Measurements from ENCODE around the gene NELFB. TPM values are rescaled to one million over a fixed set of nuclear protein-coding genes. Genes with fewer than 3 reads are reported as not detected.

Gene NELFB
- total RNA-seq, 1 donor from 2014 or later, result 61.9 TPM

DNA sequence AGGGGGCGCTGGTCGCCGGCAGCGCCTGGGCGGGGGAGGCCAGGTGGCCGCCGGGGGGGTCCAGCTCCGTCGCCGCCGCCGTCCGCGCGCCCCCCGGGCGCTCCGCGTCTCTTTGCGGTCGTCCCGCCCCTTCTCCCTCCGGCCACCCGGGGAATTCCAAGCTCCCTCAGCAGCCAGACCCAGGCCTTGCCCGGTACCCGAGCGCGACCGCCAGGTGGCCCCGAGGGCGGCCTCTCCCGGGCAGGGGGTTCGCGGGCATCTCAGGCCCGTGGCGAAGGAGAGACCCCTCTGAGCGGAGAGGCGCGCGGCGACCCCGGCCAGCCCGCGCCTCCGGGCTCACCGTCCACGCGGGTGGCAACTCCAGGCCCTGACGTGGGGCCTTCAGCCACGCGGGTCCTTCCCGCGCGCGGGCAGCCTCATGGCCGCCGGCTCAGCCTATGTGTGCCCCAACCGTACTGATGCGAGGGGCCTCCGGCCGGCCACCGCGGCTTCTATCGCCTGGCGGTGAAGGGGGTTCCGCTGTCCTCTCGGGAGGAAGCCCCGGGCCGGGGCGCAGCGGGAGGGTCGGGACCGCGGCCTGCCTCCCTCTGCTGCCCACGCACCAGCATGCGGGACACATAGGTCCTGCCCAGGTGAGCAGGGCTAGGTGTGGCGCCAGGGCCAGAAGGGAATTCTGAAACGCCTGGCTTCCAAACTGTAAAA lies 47.5 kb downstream of the NELFB start:
- DNase-seq (ENCODE audit: extremely low spot score, unreplicated experiment), result no peak
- Mint-ChIP-seq H3K4me3 (peak overlapping the region; percentile 54), H3K4me1 (ENCODE audit: unreplicated experiment) (no peaks in the 10 kb centered on the region), H3K36me3 (no peaks in the 10 kb centered on the region), H3K9me3 (no peaks in the 10 kb centered on the region), H3K27ac (no peak overlapping the region), H3K27me3 (peaks cover 20% of the 10 kb centered on the region)
- TF ChIP-seq, protein P1, sequence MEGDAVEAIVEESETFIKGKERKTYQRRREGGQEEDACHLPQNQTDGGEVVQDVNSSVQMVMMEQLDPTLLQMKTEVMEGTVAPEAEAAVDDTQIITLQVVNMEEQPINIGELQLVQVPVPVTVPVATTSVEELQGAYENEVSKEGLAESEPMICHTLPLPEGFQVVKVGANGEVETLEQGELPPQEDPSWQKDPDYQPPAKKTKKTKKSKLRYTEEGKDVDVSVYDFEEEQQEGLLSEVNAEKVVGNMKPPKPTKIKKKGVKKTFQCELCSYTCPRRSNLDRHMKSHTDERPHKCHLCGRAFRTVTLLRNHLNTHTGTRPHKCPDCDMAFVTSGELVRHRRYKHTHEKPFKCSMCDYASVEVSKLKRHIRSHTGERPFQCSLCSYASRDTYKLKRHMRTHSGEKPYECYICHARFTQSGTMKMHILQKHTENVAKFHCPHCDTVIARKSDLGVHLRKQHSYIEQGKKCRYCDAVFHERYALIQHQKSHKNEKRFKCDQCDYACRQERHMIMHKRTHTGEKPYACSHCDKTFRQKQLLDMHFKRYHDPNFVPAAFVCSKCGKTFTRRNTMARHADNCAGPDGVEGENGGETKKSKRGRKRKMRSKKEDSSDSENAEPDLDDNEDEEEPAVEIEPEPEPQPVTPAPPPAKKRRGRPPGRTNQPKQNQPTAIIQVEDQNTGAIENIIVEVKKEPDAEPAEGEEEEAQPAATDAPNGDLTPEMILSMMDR (conservative IDR thresholded peaks at IDR 0.05), result peak; percentile 84

DNA sequence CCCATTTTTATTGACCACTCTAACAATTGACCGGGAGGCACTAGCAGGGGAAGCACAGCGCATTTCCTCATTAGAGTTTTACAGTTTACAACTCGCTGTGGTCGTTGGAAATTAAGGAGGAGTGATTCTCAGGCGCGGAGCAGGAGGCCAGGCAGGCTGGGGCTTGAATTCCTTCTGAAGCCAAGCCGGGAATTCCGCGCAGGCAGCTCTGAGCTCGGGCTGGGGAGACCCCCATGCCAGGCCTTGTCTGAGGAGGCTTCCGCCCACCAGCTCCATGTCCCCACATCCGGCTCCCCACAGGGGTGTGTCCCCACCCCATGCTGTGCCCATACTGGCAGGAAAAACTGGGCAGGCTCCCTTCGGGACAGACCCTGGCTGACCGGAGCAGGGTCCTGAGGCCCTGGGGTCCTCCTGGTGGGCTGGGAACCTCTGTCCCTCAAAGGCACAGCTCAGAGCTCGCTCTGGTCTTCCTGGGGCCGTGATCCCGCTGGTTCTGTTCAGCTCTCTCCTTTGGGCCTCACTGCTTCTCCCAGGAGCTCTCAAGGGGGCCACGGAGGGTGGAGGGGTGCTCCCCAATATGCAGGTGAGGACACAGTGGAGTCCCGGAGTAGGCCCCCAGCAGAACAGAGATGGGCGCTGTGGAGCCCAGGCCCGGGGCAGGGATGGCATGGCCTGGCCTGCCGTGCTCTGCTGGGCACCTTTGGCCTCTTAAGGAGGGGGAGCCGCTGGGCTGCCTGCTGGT lies 48.2 kb downstream of the NELFB start:
- Mint-ChIP-seq H3K9me3 (no peaks in the 10 kb centered on the region), H3K4me1 (ENCODE audit: unreplicated experiment) (no peaks in the 10 kb centered on the region), H3K36me3 (no peaks in the 10 kb centered on the region), H3K27me3 (peaks cover 19% of the 10 kb centered on the region), H3K27ac (no peak overlapping the region), H3K4me3 (peak overlapping the region; percentile 54)
- TF ChIP-seq, protein P1 (conservative IDR thresholded peaks at IDR 0.05), result no peak
- DNase-seq (ENCODE audit: extremely low spot score, unreplicated experiment), result no peak

GRCh38 chr9:137303893-137304382 lies 48.8 kb downstream of the NELFB start:
- Mint-ChIP-seq H3K9me3 (no peaks in the 10 kb centered on the region), H3K27ac (no peak overlapping the region), H3K4me1 (ENCODE audit: unreplicated experiment) (no peaks in the 10 kb centered on the region), H3K27me3 (peaks cover 13% of the 10 kb centered on the region), H3K4me3 (no peak overlapping the region), H3K36me3 (no peaks in the 10 kb centered on the region)
- DNase-seq (ENCODE audit: extremely low spot score, unreplicated experiment), result no peak
- TF ChIP-seq, protein P1 (conservative IDR thresholded peaks at IDR 0.05), result no peak

- Mint-ChIP-seq H3K36me3 (no peaks in the 10 kb centered on the region), H3K9me3 (no peaks in the 10 kb centered on the region), H3K4me3 (peak overlapping the region; percentile 20), H3K27ac (no peak overlapping the region), H3K4me1 (ENCODE audit: unreplicated experiment) (no peaks in the 10 kb centered on the region), H3K27me3 (peaks cover 8% of the 10 kb centered on the region)
- TF ChIP-seq, protein P1 (conservative IDR thresholded peaks at IDR 0.05), result peak; percentile 25
- DNase-seq (ENCODE audit: extremely low spot score, unreplicated experiment), result no peak
These were observed 49.4 kb downstream of the NELFB start for GRCh38 chr9:137304383-137305059.

DNA sequence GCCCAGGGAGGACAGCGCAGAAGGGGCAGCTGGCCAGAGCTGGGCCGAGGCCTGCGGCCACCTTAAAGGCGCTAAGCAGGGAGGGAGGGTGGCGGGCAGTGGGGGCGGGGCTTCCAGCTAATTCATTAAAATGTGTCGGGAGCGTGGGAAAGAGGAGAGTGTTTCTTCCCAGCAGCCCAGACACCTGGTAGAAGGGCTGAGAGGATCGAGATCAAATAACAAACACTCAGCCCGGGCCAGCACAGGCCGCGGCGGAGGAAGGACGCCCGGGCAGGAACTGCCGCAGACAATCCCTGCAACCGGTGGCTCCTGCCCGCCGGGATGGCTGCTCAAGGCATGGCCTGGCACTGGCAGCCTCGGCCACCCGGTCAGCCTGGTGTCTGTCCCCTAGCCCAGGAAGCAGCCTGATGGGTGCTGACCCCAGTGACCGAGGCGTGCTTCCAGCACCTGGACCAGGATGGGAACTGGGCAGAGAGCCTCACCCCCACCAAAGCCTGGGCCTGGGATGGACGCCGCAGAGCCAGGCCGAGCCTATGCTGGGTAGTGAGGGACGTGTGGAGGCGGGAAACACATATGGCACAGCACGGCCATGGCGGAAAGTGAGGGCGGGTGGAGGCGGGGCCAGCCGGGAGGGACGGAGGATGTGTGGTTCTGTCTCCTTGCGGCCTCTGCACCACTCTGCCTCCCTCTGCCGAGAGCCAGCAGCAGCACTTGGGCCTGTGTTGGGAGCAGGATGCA lies 50.1 kb downstream of the NELFB start:
- Mint-ChIP-seq H3K36me3 (no peaks in the 10 kb centered on the region), H3K9me3 (no peaks in the 10 kb centered on the region), H3K27me3 (peaks cover 3% of the 10 kb centered on the region), H3K27ac (no peak overlapping the region), H3K4me1 (ENCODE audit: unreplicated experiment) (no peaks in the 10 kb centered on the region), H3K4me3 (peak overlapping the region; percentile 20)
- TF ChIP-seq, protein P1 (conservative IDR thresholded peaks at IDR 0.05), result no peak
- peak; percentile 68 for DNase-seq (ENCODE audit: extremely low spot score, unreplicated experiment)
